Measurements from ENCODE around the gene SERINC5.

Gene SERINC5

DNA sequence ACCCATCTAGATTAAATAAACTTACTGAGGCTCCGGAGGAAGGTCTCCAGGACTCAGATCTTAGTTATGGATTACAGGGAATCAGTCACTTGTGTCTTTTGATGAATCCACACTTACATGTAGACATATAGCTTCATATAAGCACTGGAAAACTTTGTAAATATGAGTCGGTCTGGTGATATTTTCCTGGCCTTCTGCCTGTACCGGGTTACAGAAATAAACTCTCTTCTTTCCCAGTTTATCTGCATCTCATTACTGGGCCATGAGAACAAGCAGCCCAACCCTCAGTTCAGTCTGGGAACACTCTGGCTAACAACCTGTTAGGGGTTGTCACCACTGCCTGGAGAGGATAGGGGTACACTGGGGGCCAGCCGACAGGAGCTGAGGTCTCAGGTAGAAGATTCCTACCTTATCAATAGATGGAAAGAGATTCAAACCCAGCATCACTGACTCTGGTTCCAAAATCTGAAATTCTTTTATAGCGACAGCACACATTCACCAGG lies 161.6 kb downstream of the SERINC5 start:
- Histone ChIP-seq H3K9me2 (replicated peaks; ENCODE audit: low read depth, low read length) (no peaks in the 10 kb centered on the region), H3K36me3 (ENCODE audit: insufficient read depth, low read length) (no peaks in the 10 kb centered on the region), H2AFZ (ENCODE audit: low read length) (no peak overlapping the region), H3K79me2 (ENCODE audit: insufficient read depth, low read length) (no peaks in the 10 kb centered on the region), H4K20me1 (ENCODE audit: insufficient read depth, low read length, poor library complexity, severe bottlenecking) (no peaks in the 10 kb centered on the region), H3K4me1 (ENCODE audit: insufficient read depth, low read length, poor library complexity, severe bottlenecking) (peaks cover 22% of the 10 kb centered on the region), H3K27me3 (ENCODE audit: insufficient read depth, low read length, poor library complexity, severe bottlenecking) (no peaks in the 10 kb centered on the region), H3K4me2 (ENCODE audit: low read depth, low read length, poor library complexity, severe bottlenecking) (no peak overlapping the region), H3F3A (ENCODE audit: low read depth) (no peaks in the 10 kb centered on the region), H3K9me3 (ENCODE audit: insufficient read depth, low read depth, low read length) (0 out of 2 replicates have a peak, but pooled peaks cover 6% of the 10 kb centered on the region), H3K9ac (ENCODE audit: low read depth, low read length, poor library complexity, severe bottlenecking) (no peak overlapping the region), H3K4me3 (ENCODE audit: low read length, poor library complexity, severe bottlenecking) (no peak overlapping the region)
- TF ChIP-seq, protein P1, sequence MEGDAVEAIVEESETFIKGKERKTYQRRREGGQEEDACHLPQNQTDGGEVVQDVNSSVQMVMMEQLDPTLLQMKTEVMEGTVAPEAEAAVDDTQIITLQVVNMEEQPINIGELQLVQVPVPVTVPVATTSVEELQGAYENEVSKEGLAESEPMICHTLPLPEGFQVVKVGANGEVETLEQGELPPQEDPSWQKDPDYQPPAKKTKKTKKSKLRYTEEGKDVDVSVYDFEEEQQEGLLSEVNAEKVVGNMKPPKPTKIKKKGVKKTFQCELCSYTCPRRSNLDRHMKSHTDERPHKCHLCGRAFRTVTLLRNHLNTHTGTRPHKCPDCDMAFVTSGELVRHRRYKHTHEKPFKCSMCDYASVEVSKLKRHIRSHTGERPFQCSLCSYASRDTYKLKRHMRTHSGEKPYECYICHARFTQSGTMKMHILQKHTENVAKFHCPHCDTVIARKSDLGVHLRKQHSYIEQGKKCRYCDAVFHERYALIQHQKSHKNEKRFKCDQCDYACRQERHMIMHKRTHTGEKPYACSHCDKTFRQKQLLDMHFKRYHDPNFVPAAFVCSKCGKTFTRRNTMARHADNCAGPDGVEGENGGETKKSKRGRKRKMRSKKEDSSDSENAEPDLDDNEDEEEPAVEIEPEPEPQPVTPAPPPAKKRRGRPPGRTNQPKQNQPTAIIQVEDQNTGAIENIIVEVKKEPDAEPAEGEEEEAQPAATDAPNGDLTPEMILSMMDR (conservative IDR thresholded peaks at IDR 0.05; ENCODE audit: low read length): no peak
- no peak for TF ChIP-seq EZH2phosphoT487 (IDR thresholded peaks at IDR 0.05; ENCODE audit: borderline replicate concordance)

GRCh38 chr5:80093796-80094195 lies 162.1 kb downstream of the SERINC5 start:
- H3K36me3 ChIP-seq (ENCODE audit: insufficient read depth, low read length): no peaks in the 10 kb centered on the region
- H3K4me3 ChIP-seq (ENCODE audit: low read length, poor library complexity, severe bottlenecking): no peak overlapping the region
- no peaks in the 10 kb centered on the region for H3F3A ChIP-seq (ENCODE audit: low read depth)
- 0 out of 2 replicates have a peak, but pooled peaks cover 6% of the 10 kb centered on the region for H3K9me3 ChIP-seq (ENCODE audit: insufficient read depth, low read depth, low read length)
- H3K9ac ChIP-seq (ENCODE audit: low read depth, low read length, poor library complexity, severe bottlenecking): peak overlapping the region; percentile 55
- no peaks in the 10 kb centered on the region for H3K79me2 ChIP-seq (ENCODE audit: insufficient read depth, low read length)
- no peak overlapping the region for H3K4me2 ChIP-seq (ENCODE audit: low read depth, low read length, poor library complexity, severe bottlenecking)
- no peak overlapping the region for H2AFZ ChIP-seq (ENCODE audit: low read length)
- H3K4me1 ChIP-seq (ENCODE audit: insufficient read depth, low read length, poor library complexity, severe bottlenecking): peaks cover 22% of the 10 kb centered on the region
- no peaks in the 10 kb centered on the region for H3K9me2 ChIP-seq (replicated peaks; ENCODE audit: low read depth, low read length)
- TF ChIP-seq, protein P1 (conservative IDR thresholded peaks at IDR 0.05; ENCODE audit: low read length): no peak
- no peak for TF ChIP-seq EZH2phosphoT487 (IDR thresholded peaks at IDR 0.05; ENCODE audit: borderline replicate concordance)
- H4K20me1 ChIP-seq (ENCODE audit: insufficient read depth, low read length, poor library complexity, severe bottlenecking): no peaks in the 10 kb centered on the region
- no peaks in the 10 kb centered on the region for H3K27me3 ChIP-seq (ENCODE audit: insufficient read depth, low read length, poor library complexity, severe bottlenecking)

DNA sequence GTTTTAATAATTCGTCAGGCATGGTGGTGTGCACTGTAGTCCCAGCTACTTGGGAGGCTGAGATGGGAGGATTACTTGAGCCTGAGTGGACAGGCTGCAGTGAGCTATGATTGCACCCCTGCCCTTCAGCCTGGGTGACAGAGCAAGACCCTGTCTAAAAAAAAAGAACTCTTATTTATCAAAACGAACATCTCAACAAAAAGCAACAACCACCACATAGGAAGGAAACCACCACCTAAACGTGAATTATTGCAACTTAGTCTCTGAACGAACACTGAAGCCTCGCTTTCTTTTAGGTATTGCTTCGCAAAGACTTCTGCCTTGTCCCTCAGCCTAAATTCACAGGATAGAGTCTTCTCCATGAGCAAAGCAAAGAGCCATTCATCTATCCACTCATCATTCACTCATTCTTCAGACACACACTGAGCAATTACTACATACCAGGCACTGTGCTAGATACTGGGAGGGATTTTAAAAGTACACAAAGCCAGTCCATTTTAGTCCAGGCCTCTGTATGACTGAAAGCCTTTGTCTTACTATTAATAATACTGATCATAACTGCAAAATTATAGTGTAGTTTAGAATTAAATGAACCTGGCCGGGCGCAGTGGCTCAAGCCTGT lies 163.3 kb downstream of the SERINC5 start:
- peak overlapping the region; percentile 55 for H3K9ac ChIP-seq (ENCODE audit: low read depth, low read length, poor library complexity, severe bottlenecking)
- H3K27me3 ChIP-seq (ENCODE audit: insufficient read depth, low read length, poor library complexity, severe bottlenecking): no peaks in the 10 kb centered on the region
- 0 out of 2 replicates have a peak, but pooled peaks cover 6% of the 10 kb centered on the region for H3K9me3 ChIP-seq (ENCODE audit: insufficient read depth, low read depth, low read length)
- H3K4me3 ChIP-seq (ENCODE audit: low read length, poor library complexity, severe bottlenecking): no peak overlapping the region
- no peaks in the 10 kb centered on the region for H3F3A ChIP-seq (ENCODE audit: low read depth)
- no peaks in the 10 kb centered on the region for H3K79me2 ChIP-seq (ENCODE audit: insufficient read depth, low read length)
- H3K9me2 ChIP-seq (replicated peaks; ENCODE audit: low read depth, low read length): no peaks in the 10 kb centered on the region
- H4K20me1 ChIP-seq (ENCODE audit: insufficient read depth, low read length, poor library complexity, severe bottlenecking): no peaks in the 10 kb centered on the region
- H3K4me2 ChIP-seq (ENCODE audit: low read depth, low read length, poor library complexity, severe bottlenecking): peak overlapping the region; percentile 39
- TF ChIP-seq, protein P1 (conservative IDR thresholded peaks at IDR 0.05; ENCODE audit: low read length): no peak
- TF ChIP-seq EZH2phosphoT487 (IDR thresholded peaks at IDR 0.05; ENCODE audit: borderline replicate concordance): no peak
- H2AFZ ChIP-seq (ENCODE audit: low read length): peak overlapping the region; percentile 76
- H3K36me3 ChIP-seq (ENCODE audit: insufficient read depth, low read length): no peaks in the 10 kb centered on the region
- peaks cover 22% of the 10 kb centered on the region for H3K4me1 ChIP-seq (ENCODE audit: insufficient read depth, low read length, poor library complexity, severe bottlenecking)
